ENCODE data around the gene SLC5A2. TPM values are rescaled to one million over a fixed set of nuclear protein-coding genes. Genes with fewer than 3 reads are reported as not detected.
A peak's percentile ranks its signal among the peaks of the same experiment; 100 is the strongest.

SLC5A2 gene
- total RNA-seq, 1 donor, result not detected

- Histone ChIP-seq H4K20me1 (ENCODE audit: insufficient read depth, low read length) (peaks cover 6% of the 10 kb centered on the region), H3K79me2 (ENCODE audit: insufficient read depth, low read length) (no peaks in the 10 kb centered on the region)
- TF ChIP-seq CTCF (IDR thresholded peaks at IDR 0.05; ENCODE audit: extremely low read depth, low read depth, low read length), result no peak
Measured at GRCh38 chr16:31489616-31490584, 7.0 kb downstream of the SLC5A2 start.

DNA sequence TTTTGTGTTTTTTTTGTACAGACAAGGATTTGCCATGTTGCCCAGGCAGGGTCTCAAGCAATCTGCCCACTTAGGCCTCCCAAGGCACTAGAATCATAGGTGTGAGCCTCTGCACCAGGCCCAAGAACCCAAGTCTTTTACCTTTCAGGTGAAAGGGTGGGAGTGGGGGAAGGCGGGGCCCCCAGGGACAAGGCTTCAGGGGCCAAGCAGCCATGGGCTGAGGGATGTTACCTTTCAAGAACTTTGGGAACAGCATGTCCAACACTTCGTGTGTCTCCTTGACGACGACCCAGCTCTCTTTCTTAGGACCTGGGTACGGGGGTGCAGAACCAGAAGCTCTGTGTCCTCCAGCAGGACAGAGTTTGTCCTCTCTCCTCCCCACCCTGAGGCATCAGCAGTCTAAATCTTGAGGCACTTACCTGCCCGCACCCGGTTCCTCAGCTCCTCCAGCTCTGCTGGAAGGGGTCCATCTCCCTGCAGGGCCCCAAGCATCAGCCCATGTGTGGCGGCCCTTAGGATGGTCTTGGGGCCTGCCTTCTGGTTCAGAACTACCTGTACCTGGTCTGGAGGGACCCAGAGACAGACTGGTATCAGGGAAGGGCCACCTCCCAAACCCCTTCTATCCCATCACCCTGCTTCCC is 9.0 kb downstream of the SLC5A2 start:
- TF ChIP-seq CTCF (IDR thresholded peaks at IDR 0.05; ENCODE audit: extremely low read depth, low read depth, low read length), result no peak
- H3K4me3 ChIP-seq (ENCODE audit: insufficient read depth, low read length), result no peak overlapping the region
- H3K27ac ChIP-seq (ENCODE audit: low read depth, low read length), result no peak overlapping the region
- H3K27me3 ChIP-seq (ENCODE audit: insufficient read depth, low read length), result peaks cover 21% of the 10 kb centered on the region
- no peaks in the 10 kb centered on the region for H3K9me3 ChIP-seq (ENCODE audit: low read depth, low read length)
- peaks cover 8% of the 10 kb centered on the region for H3K4me1 ChIP-seq (ENCODE audit: insufficient read depth, low read length)
- H2AFZ ChIP-seq (ENCODE audit: low read length), result no peak overlapping the region
- H3K79me2 ChIP-seq (ENCODE audit: insufficient read depth, low read length), result no peaks in the 10 kb centered on the region
- H3K36me3 ChIP-seq (ENCODE audit: insufficient read depth, low read length), result peaks cover 38% of the 10 kb centered on the region
- DNase-seq (ENCODE audit: insufficient read length, low spot score, missing footprints), result peak; percentile 83
- H4K20me1 ChIP-seq (ENCODE audit: insufficient read depth, low read length), result peaks cover 6% of the 10 kb centered on the region
- H3K4me2 ChIP-seq (ENCODE audit: insufficient read depth, low read length), result no peak overlapping the region

More at GRCh38 chr16:31489616-31490584, 7.0 kb downstream of the SLC5A2 start:
- Histone ChIP-seq H3K4me3 (ENCODE audit: insufficient read depth, low read length) (no peak overlapping the region), H3K27ac (ENCODE audit: low read depth, low read length) (no peak overlapping the region), H2AFZ (ENCODE audit: low read length) (no peak overlapping the region), H3K4me2 (ENCODE audit: insufficient read depth, low read length) (no peak overlapping the region), H3K27me3 (ENCODE audit: insufficient read depth, low read length) (peaks cover 37% of the 10 kb centered on the region), H3K4me1 (ENCODE audit: insufficient read depth, low read length) (peaks cover 8% of the 10 kb centered on the region), H3K36me3 (ENCODE audit: insufficient read depth, low read length) (peaks cover 24% of the 10 kb centered on the region), H3K9me3 (ENCODE audit: low read depth, low read length) (no peaks in the 10 kb centered on the region)
- DNase-seq (ENCODE audit: insufficient read length, low spot score, missing footprints), result peak; percentile 62

DNA sequence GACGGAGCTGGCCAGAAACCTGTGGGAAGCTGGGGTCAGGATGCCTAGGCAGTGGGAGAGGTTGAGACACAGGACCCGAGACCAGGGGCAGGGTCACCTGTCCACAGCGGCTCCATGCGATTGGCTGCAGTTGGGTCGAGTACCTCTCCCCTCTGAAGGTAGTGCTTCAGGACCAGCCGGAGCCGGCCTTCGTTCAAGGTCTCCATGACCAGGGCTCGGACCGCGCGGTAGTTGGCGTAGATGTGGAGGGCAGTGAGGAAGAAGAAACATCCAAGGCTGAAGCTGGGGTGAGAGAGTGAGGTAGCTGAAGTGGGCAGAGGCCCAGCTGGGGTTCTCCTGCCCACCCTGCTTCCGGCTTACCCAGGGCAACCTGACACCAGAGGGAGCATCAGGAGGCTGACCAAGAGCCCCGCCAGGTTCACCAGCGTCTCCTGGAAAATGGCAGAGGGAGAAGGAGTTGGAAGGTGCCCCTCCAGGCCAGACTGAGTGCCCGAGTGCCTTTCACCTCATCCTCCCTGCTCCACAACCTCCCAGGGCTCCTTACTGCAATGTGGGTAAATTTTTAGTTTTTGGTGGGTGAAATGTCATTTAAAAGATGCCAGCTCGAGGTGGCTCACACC is 10.7 kb downstream of the SLC5A2 start:
- H3K4me1 ChIP-seq (ENCODE audit: insufficient read depth, low read length), result no peaks in the 10 kb centered on the region
- H3K4me3 ChIP-seq (ENCODE audit: insufficient read depth, low read length), result no peak overlapping the region
- no peak for TF ChIP-seq CTCF (IDR thresholded peaks at IDR 0.05; ENCODE audit: extremely low read depth, low read depth, low read length)
- peak; percentile 55 for DNase-seq (ENCODE audit: insufficient read length, low spot score, missing footprints)
- peaks cover 44% of the 10 kb centered on the region for H3K36me3 ChIP-seq (ENCODE audit: insufficient read depth, low read length)
- no peaks in the 10 kb centered on the region for H3K79me2 ChIP-seq (ENCODE audit: insufficient read depth, low read length)
- no peak overlapping the region for H2AFZ ChIP-seq (ENCODE audit: low read length)
- H3K9me3 ChIP-seq (ENCODE audit: low read depth, low read length), result no peaks in the 10 kb centered on the region
- peaks cover 4% of the 10 kb centered on the region for H3K27me3 ChIP-seq (ENCODE audit: insufficient read depth, low read length)
- peaks cover 6% of the 10 kb centered on the region for H4K20me1 ChIP-seq (ENCODE audit: insufficient read depth, low read length)
- H3K4me2 ChIP-seq (ENCODE audit: insufficient read depth, low read length), result no peak overlapping the region
- no peak overlapping the region for H3K27ac ChIP-seq (ENCODE audit: low read depth, low read length)
